ENCODE measurements around the gene PHF20. TPM values are rescaled to one million over a fixed set of nuclear protein-coding genes. Genes with fewer than 3 reads are reported as not detected.
"Not testable (repeated sequence)": the region's sequence is repeated elsewhere in the genome, so short reads cannot be mapped to it uniquely, and the experiment has no call there.

PHF20 gene
- total RNA-seq, 1 donor from 2014 or later, result 26.6 TPM

GRCh38 chr20:35761548-35761947, 10.3 kb upstream of the PHF20 start:
- not testable (repeated sequence) for H3K27ac ChIP-seq (ENCODE audit: low read depth, low read length); H3K36me3 ChIP-seq (ENCODE audit: control insufficient read depth in 3 of 3, insufficient read depth in 3 of 3, low read length in 3 of 3); H3K9ac ChIP-seq (ENCODE audit: low read depth in 1 of 3, low read length in 3 of 3); H3K27me3 ChIP-seq (ENCODE audit: control insufficient read depth in 3 of 3, insufficient read depth in 3 of 3, low read length in 3 of 3); H3K4me1 ChIP-seq (ENCODE audit: control insufficient read depth in 3 of 3, insufficient read depth in 3 of 3, low read length in 3 of 3); H3K9me3 ChIP-seq (ENCODE audit: control insufficient read depth in 3 of 3, low read length in 3 of 3); H3K4me3 ChIP-seq (ENCODE audit: low read length in 3 of 3)

- H3K27ac ChIP-seq (ENCODE audit: low read depth, low read length), result no peak overlapping the region
- H3K27me3 ChIP-seq (ENCODE audit: control insufficient read depth in 3 of 3, insufficient read depth in 3 of 3, low read length in 3 of 3), result no peaks in the 10 kb centered on the region
- no peaks in the 10 kb centered on the region for H3K9me3 ChIP-seq (ENCODE audit: control insufficient read depth in 3 of 3, low read length in 3 of 3)
- no peak overlapping the region for H3K4me3 ChIP-seq (ENCODE audit: low read length in 3 of 3)
- no peaks in the 10 kb centered on the region for H3K36me3 ChIP-seq (ENCODE audit: control insufficient read depth in 3 of 3, insufficient read depth in 3 of 3, low read length in 3 of 3)
- H3K4me1 ChIP-seq (ENCODE audit: control insufficient read depth in 3 of 3, insufficient read depth in 3 of 3, low read length in 3 of 3), result no peaks in the 10 kb centered on the region
- H3K9ac ChIP-seq (ENCODE audit: low read depth in 1 of 3, low read length in 3 of 3), result no peak overlapping the region
Measured at GRCh38 chr20:35762461-35762860, 9.4 kb upstream of the PHF20 start.

- not testable (repeated sequence) for H3K4me3 ChIP-seq (ENCODE audit: low read length in 3 of 3); H3K9me3 ChIP-seq (ENCODE audit: control insufficient read depth in 3 of 3, low read length in 3 of 3); H3K36me3 ChIP-seq (ENCODE audit: control insufficient read depth in 3 of 3, insufficient read depth in 3 of 3, low read length in 3 of 3); H3K27ac ChIP-seq (ENCODE audit: low read depth, low read length); H3K27me3 ChIP-seq (ENCODE audit: control insufficient read depth in 3 of 3, insufficient read depth in 3 of 3, low read length in 3 of 3); H3K9ac ChIP-seq (ENCODE audit: low read depth in 1 of 3, low read length in 3 of 3)
- peaks cover 15 to 21% (median 18%) of the 10 kb centered on the region in 3 donors for H3K4me1 ChIP-seq (ENCODE audit: control insufficient read depth in 3 of 3, insufficient read depth in 3 of 3, low read length in 3 of 3)
Measured at GRCh38 chr20:35764936-35765335, 6.9 kb upstream of the PHF20 start.

- Histone ChIP-seq H3K36me3 (ENCODE audit: control insufficient read depth in 3 of 3, insufficient read depth in 3 of 3, low read length in 3 of 3) (no peaks in the 10 kb centered on the region), H3K27me3 (ENCODE audit: control insufficient read depth in 3 of 3, insufficient read depth in 3 of 3, low read length in 3 of 3) (no peaks in the 10 kb centered on the region), H3K9me3 (ENCODE audit: control insufficient read depth in 3 of 3, low read length in 3 of 3) (no peaks in the 10 kb centered on the region), H3K4me1 (ENCODE audit: control insufficient read depth in 3 of 3, insufficient read depth in 3 of 3, low read length in 3 of 3) (peaks cover 23 to 28% (median 24%) of the 10 kb centered on the region in 3 donors), H3K27ac (ENCODE audit: low read depth, low read length) (no peak overlapping the region), H3K4me3 (ENCODE audit: low read length in 3 of 3) (no peak overlapping the region), H3K9ac (ENCODE audit: low read depth in 1 of 3, low read length in 3 of 3) (no peak overlapping the region)
Measured at GRCh38 chr20:35766843-35767242, 5.0 kb upstream of the PHF20 start.

GRCh38 chr20:35767683-35768481, 3.9 kb upstream of the PHF20 start:
- no peaks in the 10 kb centered on the region for H3K27me3 ChIP-seq (ENCODE audit: control insufficient read depth in 3 of 3, insufficient read depth in 3 of 3, low read length in 3 of 3)
- peaks cover 27 to 34% (median 28%) of the 10 kb centered on the region in 3 donors for H3K4me1 ChIP-seq (ENCODE audit: control insufficient read depth in 3 of 3, insufficient read depth in 3 of 3, low read length in 3 of 3)
- H3K27ac ChIP-seq (ENCODE audit: low read depth, low read length), result peak overlapping the region; percentile 85
- no peak overlapping the region for H3K9ac ChIP-seq (ENCODE audit: low read depth in 1 of 3, low read length in 3 of 3)
- no peak overlapping the region for H3K4me3 ChIP-seq (ENCODE audit: low read length in 3 of 3)
- no peaks in the 10 kb centered on the region for H3K9me3 ChIP-seq (ENCODE audit: control insufficient read depth in 3 of 3, low read length in 3 of 3)
- H3K36me3 ChIP-seq (ENCODE audit: control insufficient read depth in 3 of 3, insufficient read depth in 3 of 3, low read length in 3 of 3), result no peaks in the 10 kb centered on the region

- H3K27ac ChIP-seq (ENCODE audit: low read depth, low read length), result peak overlapping the region; percentile 85
- no peaks in the 10 kb centered on the region for H3K9me3 ChIP-seq (ENCODE audit: control insufficient read depth in 3 of 3, low read length in 3 of 3)
- no peak overlapping the region for H3K4me3 ChIP-seq (ENCODE audit: low read length in 3 of 3)
- H3K4me1 ChIP-seq (ENCODE audit: control insufficient read depth in 3 of 3, insufficient read depth in 3 of 3, low read length in 3 of 3), result peaks cover 35 to 42% (median 35%) of the 10 kb centered on the region in 3 donors
- H3K27me3 ChIP-seq (ENCODE audit: control insufficient read depth in 3 of 3, insufficient read depth in 3 of 3, low read length in 3 of 3), result no peaks in the 10 kb centered on the region
- peak overlapping the region in 2 of 3 donors; percentile 55 to 74 for H3K9ac ChIP-seq (ENCODE audit: low read depth in 1 of 3, low read length in 3 of 3)
- no peaks in the 10 kb centered on the region for H3K36me3 ChIP-seq (ENCODE audit: control insufficient read depth in 3 of 3, insufficient read depth in 3 of 3, low read length in 3 of 3)
Measured at GRCh38 chr20:35768731-35769664, 2.8 kb upstream of the PHF20 start.

- Histone ChIP-seq H3K27me3 (ENCODE audit: control insufficient read depth in 3 of 3, insufficient read depth in 3 of 3, low read length in 3 of 3) (no peaks in the 10 kb centered on the region), H3K9ac (ENCODE audit: low read depth in 1 of 3, low read length in 3 of 3) (peak overlapping the region in 1 of 3 donors; percentile 61), H3K9me3 (ENCODE audit: control insufficient read depth in 3 of 3, low read length in 3 of 3) (no peaks in the 10 kb centered on the region), H3K36me3 (ENCODE audit: control insufficient read depth in 3 of 3, insufficient read depth in 3 of 3, low read length in 3 of 3) (peaks cover 0 to 6% (median 0%) of the 10 kb centered on the region in 3 donors), H3K27ac (ENCODE audit: low read depth, low read length) (peak overlapping the region; percentile 91), H3K4me3 (ENCODE audit: low read length in 3 of 3) (peak overlapping the region; percentile 48 to 91 (median 90)), H3K4me1 (ENCODE audit: control insufficient read depth in 3 of 3, insufficient read depth in 3 of 3, low read length in 3 of 3) (peaks cover 45 to 54% (median 53%) of the 10 kb centered on the region in 3 donors)
Measured at GRCh38 chr20:35771367-35771688, 487 bp upstream of the PHF20 start.

- H3K9me3 ChIP-seq (ENCODE audit: control insufficient read depth in 3 of 3, low read length in 3 of 3), result no peaks in the 10 kb centered on the region
- H3K4me1 ChIP-seq (ENCODE audit: control insufficient read depth in 3 of 3, insufficient read depth in 3 of 3, low read length in 3 of 3), result peaks cover 51 to 66% (median 62%) of the 10 kb centered on the region in 3 donors
- H3K27ac ChIP-seq (ENCODE audit: low read depth, low read length), result peak overlapping the region; percentile 91
- H3K36me3 ChIP-seq (ENCODE audit: control insufficient read depth in 3 of 3, insufficient read depth in 3 of 3, low read length in 3 of 3), result peaks cover 0 to 6% (median 0%) of the 10 kb centered on the region in 3 donors
- peak overlapping the region; percentile 90 to 97 (median 91) for H3K4me3 ChIP-seq (ENCODE audit: low read length in 3 of 3)
- no peaks in the 10 kb centered on the region for H3K27me3 ChIP-seq (ENCODE audit: control insufficient read depth in 3 of 3, insufficient read depth in 3 of 3, low read length in 3 of 3)
- peak overlapping the region; percentile 89 to 96 (median 93) for H3K9ac ChIP-seq (ENCODE audit: low read depth in 1 of 3, low read length in 3 of 3)
Measured at GRCh38 chr20:35772563-35773058, 796 bp downstream of the PHF20 start.

GRCh38 chr20:35773154-35773751, 1.4 kb downstream of the PHF20 start:
- H3K27ac ChIP-seq (ENCODE audit: low read depth, low read length), result peak overlapping the region; percentile 91
- H3K9me3 ChIP-seq (ENCODE audit: control insufficient read depth in 3 of 3, low read length in 3 of 3), result no peaks in the 10 kb centered on the region
- H3K4me1 ChIP-seq (ENCODE audit: control insufficient read depth in 3 of 3, insufficient read depth in 3 of 3, low read length in 3 of 3), result peaks cover 51 to 62% (median 56%) of the 10 kb centered on the region in 3 donors
- peaks cover 0 to 6% (median 0%) of the 10 kb centered on the region in 3 donors for H3K36me3 ChIP-seq (ENCODE audit: control insufficient read depth in 3 of 3, insufficient read depth in 3 of 3, low read length in 3 of 3)
- no peaks in the 10 kb centered on the region for H3K27me3 ChIP-seq (ENCODE audit: control insufficient read depth in 3 of 3, insufficient read depth in 3 of 3, low read length in 3 of 3)
- H3K9ac ChIP-seq (ENCODE audit: low read depth in 1 of 3, low read length in 3 of 3), result peak overlapping the region; percentile 89 to 96 (median 93)
- H3K4me3 ChIP-seq (ENCODE audit: low read length in 3 of 3), result peak overlapping the region; percentile 90 to 97 (median 91)

Data from skeletal muscle tissue (tissue), 4 donors.